ENCODE results near the gene RALGPS2.

GRCh38 chr1:178740924-178741323 is 15.9 kb downstream of the RALGPS2 start:
- TF ChIP-seq POLR2A (IDR thresholded peaks at IDR 0.05; ENCODE audit: low read depth, low read length) (no peak), POLR2AphosphoS5 (IDR thresholded peaks at IDR 0.05; ENCODE audit: low read depth, low read length) (no peak)
